GM18519 (cell line): ENCODE results near the gene PHACTR1.
"Not testable (repeated sequence)": the region's sequence is repeated elsewhere in the genome, so short reads cannot be mapped to it uniquely, and the experiment has no call there.

ENCODE experiments used
- ATAC-seq: cut with Tn5 transposase; IDR thresholded peaks from one replicate; pipeline ENCODE4 v1.9.1; 2021; ENCODE audit warnings: mild to moderate bottlenecking, moderate library complexity; ENCODE audit not compliant: unreplicated experiment, low FRiP score

PHACTR1 gene

DNA sequence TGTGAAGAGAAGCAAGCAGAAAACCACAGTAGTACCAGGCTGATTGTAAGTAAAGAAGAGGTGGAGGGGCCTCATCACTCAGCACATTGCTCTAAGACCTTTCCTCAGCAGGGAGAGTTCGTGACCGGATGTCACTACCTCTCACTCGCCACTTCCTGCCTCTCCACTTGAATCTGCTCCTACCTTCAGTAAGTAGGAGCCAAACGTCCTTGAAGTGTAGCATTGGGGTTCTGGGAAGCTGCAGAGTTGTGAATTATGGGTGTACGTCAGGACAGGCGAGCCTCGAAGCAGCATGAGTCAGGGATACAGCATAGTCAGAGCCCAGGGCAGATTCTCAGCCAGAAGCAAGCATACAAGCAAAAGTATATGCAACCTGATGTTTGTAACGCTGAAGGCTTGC lies 224.9 kb downstream of the PHACTR1 start:
- no peak for ATAC-seq

DNA sequence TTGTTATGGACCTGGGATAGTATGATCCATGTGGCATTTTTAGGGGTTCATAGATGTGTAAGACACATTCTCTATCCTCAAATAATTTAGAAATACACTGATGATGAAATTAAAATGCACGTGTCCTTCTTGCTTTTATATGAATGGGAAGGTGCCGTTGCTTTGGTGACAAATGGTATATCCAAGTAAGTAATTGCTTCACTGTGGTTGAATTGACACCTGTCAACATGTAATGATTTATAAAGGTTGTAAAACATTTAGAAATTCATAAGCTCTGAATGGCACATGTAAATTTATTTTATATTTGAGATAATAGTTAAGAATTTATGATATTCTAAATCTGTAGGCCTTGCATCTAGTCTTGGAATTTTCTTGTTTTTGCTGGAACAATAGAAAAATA lies 227.0 kb downstream of the PHACTR1 start:
- no peak for ATAC-seq

DNA sequence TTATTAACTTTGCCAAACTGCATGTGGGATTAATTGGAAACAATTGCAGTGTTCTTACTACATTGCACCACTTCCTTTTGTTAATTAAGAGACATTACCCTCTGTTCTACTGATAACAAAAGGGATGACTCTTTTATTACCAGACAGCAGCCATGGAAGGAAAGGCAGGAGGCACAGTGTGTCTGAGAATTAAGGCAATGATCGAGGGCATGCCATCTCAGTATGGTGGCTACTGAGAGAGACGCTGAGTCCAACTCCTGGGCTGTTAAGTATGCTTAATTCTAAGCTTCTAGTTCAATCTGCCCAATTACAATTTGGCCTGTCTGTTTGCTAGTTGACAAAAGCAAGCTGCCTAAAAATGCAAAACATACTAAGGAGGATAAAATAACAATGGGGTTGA lies 227.4 kb downstream of the PHACTR1 start:
- ATAC-seq: no peak

DNA sequence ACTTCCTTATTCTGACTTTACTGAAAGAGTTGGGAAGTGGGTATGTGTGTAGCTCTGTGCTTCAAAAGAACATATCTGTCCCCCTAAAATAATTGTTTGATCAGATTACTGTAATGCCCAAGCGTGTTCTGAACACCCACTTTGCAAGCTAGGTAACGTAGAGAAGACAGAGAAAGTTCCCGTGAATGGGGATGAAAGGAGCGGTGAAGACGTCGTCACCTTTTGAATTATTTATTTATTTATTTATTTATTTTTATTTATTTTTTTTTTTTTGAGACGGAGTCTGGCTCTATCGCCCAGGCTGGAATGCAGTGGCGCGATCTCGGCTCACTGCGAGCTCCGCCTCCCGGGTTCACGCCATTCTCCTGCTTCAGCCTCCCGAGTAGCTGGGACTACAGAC lies 228.0 kb downstream of the PHACTR1 start:
- ATAC-seq: not testable (repeated sequence)

DNA sequence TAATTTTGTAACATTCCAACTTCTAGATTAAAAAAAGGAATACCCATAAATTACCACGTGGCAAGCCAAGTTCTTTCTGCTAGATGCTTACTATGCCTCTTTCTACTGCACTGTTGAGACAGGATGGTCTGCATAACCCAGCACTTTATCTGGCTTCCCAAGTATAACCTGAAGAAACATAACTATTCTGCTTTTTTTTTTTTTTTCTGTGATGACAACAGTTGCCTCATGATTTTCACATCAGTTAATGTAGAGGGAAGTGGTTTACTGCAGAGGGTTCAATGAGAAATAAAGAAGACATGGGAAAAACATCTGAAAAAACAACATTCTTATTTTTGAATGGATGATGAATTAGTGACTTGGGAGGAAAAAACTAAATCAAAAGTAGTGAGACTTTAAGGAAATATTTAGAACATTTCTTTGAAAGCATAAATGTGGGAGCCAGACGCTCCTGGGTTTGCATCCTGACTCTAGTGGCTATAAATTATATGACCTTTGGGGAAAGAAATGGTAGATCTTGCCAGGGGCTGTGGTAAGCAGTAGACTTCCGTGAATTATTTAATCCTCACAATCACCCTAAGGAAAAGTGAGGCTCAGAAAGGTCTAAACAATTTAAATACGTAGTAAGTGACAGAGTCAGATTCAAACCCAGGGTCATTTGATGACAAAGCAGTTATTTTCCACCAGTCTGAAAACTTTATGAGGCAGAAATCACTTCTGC lies 230.7 kb downstream of the PHACTR1 start:
- ATAC-seq: no peak

DNA sequence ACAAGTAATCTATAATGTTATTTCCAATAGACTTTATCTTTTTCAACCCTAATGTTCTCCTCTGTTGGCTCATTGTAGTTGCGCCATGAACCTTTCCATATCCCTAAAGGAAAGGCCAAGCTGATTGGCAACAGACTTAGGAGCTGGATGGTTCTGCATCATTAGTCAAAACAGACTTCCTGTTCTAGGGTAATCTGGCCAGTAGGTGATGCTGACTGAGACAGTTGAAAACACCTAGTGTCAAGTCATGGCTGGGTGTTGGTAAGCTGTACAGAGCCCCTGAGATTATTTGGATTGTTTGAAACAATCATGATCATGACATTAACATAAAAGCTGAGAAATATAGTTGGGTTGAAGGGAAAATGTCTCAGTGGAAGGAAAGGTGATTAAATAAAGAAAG lies 231.4 kb downstream of the PHACTR1 start:
- no peak for ATAC-seq

DNA sequence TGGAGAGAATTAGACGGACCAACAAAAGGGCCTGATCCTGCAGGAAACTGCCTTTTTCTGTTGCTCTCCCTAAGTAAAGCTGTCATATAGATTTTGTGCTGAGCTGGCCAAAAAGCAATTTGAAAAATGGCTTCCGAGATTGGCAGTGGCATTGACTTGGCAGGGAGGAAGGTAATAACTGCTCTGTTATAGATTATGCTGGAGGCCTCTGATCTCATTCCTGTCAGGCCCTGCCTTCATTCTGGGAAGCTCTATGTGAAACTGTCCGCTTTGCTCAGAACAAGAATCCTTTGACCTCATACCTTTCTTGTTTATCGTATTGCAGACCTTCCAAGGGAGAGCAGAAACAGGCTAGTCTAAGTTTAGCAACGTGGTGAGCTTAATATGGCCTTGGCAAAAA lies 234.4 kb downstream of the PHACTR1 start:
- no peak for ATAC-seq

DNA sequence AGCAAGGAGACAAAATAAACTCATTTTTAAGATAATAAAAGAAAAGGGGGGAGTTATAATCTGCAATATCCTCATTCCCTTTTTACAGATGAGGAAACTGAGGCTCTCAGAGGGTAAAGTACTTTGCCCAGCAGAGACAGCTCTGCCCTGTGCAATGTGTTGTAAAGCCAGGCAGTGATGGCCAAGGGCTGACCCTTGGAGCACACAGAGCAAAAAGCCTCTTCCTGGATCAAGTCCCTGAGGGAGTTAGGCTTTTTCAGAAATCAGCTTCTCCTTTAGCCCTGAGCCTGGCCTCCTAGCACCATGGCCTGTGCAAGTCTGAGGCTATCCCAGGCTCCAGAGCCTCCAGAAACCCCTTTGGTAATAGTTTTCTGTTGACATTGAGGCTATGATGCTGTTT lies 234.8 kb downstream of the PHACTR1 start:
- ATAC-seq: no peak

DNA sequence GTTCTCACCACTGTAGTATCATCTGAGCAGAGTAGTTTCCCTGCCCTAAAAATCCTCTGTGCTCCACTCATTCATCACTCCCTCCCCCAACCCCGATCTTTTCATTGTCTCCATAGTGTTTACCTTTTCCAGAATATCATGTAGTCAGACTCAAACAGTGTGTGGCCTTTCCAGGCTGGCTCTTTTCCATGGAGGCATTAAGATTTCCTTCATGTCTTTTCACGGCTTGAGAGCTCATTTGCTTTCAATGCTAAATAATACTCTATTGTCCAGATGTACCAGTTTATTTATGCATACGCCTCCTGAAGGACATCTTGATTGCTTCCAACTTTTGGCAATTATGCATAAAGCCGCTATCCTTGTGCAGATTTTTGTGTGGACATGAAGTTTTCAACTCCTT lies 235.8 kb downstream of the PHACTR1 start:
- ATAC-seq: no peak

DNA sequence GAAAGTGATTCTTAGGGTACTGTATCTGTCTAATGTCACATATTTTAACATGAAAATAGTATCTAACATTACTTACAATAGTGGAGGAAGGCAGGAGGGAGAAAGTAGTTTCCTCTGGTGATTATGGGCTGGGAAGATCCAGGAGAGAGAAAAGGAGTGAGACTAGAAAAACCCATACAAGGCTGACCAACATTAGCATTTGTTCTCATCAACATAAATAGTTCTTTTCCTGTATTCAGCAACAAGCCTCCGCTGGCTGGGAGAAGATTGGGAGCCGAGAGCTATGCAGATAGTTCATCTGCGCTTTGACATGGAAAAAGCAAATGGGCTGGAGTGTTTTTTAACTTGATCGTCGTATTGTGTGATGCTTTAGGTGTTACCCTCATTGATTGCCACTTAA lies 239.4 kb downstream of the PHACTR1 start:
- no peak for ATAC-seq

DNA sequence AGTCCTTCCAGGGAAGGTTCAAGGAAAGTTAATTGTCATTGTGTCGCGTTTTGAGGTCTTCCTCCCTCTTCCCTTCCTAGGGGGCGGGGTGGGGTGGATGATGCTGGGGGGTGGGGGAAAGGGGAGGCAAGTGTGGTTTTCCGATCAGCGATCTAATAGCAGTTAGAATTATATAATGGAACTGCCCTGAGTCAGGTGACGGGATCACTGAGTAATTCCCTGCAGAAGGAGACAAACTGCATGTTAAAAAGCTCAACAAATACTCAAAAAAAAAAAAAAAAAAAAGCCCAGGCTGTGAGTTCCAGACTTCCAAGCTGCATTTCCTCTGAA lies 240.4 kb downstream of the PHACTR1 start:
- no peak for ATAC-seq

DNA sequence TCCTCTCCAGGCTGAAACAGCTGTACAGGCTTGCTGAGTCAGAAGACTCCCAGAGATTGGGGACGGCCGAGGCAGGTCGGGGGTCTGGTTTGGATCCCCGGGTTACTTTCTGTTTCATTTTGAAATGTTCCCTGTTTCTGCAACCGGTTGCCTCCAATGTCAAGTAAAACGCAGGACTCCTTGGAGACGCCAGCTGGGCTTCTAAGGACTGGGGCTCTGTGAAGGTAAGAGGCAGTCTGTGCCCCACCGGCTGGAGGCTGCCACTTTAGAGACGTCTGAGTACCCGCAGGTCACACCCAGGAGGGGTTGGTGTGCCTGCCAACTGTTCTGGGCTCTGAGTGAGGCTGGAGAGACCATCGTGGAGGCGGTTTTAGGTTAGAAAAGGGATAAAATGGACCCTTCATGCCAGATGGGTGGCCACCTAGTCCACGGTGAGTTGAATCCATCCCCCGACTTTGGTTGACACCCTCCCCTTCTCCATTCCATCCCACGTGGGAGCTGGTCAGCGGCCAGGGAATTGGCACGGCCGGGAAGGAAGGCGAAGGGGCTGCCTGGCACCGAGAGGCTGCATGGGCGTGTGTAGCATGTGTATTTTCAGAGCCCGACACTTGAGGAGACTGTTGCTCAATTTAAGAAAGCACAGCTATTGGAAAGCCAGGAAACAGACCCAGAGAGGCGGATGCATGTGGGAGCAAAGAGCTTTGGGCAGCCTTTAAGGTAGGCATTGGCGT lies 240.9 kb downstream of the PHACTR1 start:
- no peak for ATAC-seq

DNA sequence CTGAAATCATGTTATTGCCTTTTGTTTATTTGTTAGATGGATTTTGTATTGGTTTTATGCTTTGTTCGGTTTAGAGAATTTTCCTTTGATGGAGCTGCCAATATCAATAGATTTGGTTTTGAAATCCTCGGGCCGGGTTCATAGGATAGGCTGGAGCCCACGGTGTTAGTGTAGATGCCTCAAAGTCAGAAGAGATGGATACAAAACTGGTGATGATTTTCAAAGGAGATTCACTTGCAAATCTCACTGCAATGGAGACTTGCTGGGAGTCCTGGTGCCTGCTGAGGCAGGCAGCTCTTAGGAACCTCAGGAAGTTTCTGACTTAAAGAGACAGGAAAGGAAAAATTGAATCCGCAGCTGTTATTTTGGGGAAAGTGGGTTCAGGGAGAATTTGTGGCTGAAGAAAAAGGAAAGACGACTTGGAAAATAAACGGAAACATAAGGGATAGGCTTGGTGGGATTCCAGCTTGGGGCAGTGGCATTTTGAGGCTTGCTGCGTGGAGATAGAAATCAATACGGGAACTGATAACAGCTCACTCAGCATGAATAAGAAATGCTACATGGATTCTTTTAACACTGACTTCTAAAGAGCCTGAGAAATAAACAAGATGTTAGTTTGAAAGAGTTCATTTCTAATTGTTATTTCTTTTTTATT lies 241.6 kb downstream of the PHACTR1 start:
- no peak for ATAC-seq

DNA sequence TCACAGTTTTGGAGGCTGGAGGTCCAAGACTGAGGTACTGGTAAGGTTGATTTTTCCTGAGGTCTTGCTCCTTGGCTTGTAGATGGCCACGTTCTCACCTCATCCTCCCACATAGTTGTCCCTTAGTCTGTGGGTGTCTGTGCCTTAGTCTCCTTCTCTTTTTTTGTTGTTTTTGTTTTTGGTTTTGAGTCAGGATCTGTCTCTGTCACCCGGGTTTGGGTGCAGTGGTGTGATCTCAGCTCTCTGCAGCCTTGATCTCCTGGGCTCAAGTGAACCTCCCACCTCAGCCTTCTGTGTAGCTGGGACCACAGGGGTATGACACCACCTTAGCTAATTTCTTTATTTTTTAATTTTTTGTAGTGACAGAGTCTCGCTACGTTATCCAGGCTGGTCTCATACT lies 245.2 kb downstream of the PHACTR1 start:
- ATAC-seq: no peak

DNA sequence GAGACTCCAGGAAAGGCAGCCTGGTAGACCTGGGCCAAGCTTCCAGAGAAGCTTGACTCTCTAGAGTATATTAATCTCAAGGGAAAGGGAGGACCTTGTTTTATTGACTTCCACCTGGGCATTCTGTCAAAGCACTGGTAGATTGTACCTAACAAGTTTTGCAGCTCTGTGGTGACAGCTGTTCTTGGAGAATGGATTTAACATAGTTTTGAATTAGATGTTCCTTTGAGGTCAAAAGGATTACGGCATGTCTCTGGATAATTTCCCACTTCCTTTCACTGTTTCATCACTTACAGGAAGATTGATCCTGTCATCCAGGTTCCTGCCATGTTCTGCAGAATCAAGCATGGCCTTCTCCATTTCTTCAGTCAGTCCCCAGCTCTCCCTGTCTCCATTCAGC lies 246.0 kb downstream of the PHACTR1 start:
- ATAC-seq: no peak

DNA sequence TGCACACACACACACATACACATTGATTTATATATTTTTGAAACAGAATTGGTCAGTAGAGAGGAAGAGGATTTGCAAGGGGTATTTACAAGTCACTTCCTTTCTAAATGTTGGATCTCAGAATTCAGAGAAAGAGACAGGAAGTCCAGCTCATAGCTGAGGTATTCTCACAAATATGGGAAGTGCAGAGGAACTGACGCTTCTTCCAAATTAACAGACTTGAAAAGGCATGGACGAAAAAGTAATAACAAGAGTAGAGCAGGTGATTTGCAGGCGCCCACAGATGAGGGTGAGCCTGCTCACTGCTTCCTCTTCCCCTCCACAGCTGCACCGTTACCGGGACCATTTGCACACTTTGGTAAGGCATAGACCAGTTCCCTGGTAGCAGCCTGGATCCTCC lies 246.4 kb downstream of the PHACTR1 start:
- no peak for ATAC-seq

DNA sequence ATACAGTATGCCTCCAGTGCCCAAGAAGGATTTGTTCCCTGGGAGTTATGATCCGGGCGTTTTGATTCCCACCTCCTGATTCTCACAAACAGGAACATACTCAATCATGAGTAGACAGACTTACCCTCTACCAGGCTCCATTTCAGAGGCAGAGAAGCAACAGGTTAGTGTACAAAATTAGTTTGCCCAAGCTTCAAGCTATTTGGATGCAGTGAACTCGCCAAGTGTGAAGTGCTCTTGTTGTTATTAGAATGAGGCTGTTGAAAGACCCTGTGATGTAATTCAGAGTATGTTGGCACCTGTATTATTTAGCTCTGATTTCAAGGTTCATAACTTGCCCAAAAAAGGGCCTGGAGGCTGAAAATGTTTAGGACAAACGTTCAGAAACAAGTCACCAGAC lies 247.0 kb downstream of the PHACTR1 start:
- no peak for ATAC-seq

DNA sequence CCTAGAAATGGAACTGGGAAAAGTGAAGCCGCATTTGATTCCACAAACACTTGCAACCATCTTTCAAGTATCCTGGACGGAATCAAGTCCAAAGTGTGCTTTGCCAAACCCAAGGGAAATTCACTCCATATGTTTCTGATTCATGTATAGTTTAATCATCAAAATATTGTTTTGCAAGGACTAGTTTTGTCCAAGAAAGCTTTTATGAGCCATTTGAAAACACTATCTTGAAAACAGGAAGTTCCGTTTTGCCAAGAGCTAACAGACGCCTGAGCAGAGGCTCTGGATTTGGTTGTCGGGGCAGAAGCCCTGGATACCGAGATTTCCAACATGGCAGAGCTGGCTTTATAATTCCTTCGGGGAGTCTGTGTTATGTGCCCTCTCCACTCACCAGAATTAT lies 251.1 kb downstream of the PHACTR1 start:
- ATAC-seq: no peak

DNA sequence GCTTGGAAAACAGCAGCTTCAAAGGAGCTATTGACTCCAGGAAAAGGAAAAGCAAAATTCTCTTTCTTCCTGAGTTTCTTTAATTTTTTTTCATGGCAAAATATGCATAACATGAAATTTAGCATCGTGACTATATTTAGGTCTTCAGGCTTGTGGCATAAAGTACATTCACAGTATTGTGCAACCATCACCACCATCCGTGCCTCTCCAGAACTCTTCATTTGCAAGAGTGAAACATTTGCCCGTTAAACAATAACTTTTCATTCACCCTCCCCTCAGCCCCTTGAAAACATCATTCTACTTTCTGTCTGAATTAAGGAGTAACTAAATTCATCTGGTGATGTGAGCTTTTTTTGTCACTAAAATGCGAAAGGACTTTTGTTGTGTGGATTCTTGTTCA lies 251.7 kb downstream of the PHACTR1 start:
- no peak for ATAC-seq

DNA sequence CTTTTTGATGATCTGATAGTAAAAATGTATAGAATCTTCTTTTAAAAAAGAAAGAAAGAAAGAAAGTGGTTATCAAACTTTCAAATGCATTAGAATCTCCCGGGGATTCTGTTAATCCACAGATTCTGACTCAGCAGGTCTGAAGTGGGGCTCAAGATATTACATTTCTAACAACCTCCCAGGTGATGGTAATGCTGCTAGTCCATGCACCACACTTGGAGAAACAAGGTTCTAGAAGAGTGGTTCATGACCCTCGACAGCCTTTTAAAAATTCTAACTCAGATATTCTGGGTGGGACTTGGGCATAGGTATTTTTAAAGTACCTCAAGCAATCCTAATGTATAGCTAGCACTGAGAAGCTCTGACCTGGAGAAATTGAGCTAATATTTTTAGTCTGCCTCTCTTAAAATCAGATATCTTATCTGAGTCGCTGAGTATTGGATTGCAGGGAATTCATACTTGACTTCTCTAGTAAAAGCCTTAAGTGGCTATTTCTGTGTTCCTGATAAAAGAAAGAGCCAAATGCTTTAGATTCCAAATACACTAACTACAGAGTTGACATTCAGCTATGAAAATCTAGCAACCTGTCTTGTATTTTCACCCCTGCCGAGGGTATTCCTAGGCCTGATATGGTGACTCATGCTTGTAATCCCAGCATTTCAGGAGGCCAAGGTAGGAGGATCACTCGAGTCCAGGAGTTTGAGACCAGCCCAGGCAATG lies 252.4 kb downstream of the PHACTR1 start:
- ATAC-seq: no peak

DNA sequence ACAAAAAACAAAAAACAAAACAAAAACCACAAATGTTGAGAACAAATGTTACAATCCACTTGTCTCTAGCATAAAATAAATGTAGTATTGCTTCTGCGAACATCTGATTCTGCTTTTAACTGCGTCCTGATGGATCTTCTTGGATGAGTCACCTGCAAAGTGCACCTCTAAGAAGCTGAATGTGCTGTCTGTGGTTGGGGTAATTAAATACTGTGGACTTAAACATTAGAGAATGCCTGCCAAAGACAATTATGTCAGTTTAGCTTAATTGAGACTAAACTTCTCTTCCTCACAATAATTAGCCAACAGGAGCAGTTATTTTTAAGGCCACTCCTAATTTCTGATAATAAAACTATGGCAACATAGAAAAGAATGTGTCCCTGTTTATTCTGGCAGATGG lies 253.4 kb downstream of the PHACTR1 start:
- no peak for ATAC-seq
